ENCODE results near the gene VILL.

- TF ChIP-seq, protein P1, sequence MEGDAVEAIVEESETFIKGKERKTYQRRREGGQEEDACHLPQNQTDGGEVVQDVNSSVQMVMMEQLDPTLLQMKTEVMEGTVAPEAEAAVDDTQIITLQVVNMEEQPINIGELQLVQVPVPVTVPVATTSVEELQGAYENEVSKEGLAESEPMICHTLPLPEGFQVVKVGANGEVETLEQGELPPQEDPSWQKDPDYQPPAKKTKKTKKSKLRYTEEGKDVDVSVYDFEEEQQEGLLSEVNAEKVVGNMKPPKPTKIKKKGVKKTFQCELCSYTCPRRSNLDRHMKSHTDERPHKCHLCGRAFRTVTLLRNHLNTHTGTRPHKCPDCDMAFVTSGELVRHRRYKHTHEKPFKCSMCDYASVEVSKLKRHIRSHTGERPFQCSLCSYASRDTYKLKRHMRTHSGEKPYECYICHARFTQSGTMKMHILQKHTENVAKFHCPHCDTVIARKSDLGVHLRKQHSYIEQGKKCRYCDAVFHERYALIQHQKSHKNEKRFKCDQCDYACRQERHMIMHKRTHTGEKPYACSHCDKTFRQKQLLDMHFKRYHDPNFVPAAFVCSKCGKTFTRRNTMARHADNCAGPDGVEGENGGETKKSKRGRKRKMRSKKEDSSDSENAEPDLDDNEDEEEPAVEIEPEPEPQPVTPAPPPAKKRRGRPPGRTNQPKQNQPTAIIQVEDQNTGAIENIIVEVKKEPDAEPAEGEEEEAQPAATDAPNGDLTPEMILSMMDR (conservative IDR thresholded peaks at IDR 0.05): no peak
- no peak for TF ChIP-seq ZFX (IDR thresholded peaks at IDR 0.05)
These were observed 47.9 kb upstream of the VILL start for GRCh38 chr3:37942646-37943045.
